ENCODE results near the gene CEP192.
"Not testable (repeated sequence)": the region's sequence is repeated elsewhere in the genome, so short reads cannot be mapped to it uniquely, and the experiment has no call there.

CEP192 gene, protein sequence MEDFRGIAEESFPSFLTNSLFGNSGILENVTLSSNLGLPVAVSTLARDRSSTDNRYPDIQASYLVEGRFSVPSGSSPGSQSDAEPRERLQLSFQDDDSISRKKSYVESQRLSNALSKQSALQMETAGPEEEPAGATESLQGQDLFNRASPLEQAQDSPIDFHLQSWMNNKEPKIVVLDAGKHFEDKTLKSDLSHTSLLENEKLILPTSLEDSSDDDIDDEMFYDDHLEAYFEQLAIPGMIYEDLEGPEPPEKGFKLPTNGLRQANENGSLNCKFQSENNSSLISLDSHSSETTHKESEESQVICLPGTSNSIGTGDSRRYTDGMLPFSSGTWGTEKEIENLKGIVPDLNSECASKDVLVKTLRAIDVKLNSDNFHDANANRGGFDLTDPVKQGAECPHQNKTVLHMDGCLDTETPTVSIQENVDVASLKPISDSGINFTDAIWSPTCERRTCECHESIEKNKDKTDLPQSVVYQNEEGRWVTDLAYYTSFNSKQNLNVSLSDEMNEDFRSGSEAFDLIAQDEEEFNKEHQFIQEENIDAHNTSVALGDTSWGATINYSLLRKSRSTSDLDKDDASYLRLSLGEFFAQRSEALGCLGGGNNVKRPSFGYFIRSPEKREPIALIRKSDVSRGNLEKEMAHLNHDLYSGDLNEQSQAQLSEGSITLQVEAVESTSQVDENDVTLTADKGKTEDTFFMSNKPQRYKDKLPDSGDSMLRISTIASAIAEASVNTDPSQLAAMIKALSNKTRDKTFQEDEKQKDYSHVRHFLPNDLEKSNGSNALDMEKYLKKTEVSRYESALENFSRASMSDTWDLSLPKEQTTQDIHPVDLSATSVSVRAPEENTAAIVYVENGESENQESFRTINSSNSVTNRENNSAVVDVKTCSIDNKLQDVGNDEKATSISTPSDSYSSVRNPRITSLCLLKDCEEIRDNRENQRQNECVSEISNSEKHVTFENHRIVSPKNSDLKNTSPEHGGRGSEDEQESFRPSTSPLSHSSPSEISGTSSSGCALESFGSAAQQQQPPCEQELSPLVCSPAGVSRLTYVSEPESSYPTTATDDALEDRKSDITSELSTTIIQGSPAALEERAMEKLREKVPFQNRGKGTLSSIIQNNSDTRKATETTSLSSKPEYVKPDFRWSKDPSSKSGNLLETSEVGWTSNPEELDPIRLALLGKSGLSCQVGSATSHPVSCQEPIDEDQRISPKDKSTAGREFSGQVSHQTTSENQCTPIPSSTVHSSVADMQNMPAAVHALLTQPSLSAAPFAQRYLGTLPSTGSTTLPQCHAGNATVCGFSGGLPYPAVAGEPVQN (N-terminal part only)

GRCh38 chr18:12990967-12991820 lies at the start of gene CEP192:
Gene CEP192 (plus strand): TSS chr18:12991362. CDS start chr18:12999425, 8,063 bp downstream.
- DNase-seq = peak; percentile 71

DNA sequence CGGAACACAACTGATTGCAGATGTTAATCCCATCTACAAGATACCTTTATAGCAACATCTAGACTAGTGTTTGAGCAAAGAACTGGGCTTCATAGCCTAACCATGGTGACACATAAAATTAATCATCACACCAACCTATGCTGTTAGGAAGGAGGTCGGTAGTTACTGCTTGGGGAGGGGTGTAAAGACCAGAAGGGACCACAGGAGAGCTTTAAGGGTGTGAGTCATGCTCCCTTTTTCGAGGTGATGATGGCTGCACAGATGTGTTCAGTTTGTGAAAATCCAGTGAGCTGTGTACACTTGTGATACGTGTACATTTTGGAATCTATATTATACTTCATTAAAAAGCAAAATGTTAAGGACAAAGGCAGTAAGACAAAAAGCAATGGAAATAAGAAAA lies 47.9 kb upstream of the CEP192 start:
- DNase-seq = no peak

DNA sequence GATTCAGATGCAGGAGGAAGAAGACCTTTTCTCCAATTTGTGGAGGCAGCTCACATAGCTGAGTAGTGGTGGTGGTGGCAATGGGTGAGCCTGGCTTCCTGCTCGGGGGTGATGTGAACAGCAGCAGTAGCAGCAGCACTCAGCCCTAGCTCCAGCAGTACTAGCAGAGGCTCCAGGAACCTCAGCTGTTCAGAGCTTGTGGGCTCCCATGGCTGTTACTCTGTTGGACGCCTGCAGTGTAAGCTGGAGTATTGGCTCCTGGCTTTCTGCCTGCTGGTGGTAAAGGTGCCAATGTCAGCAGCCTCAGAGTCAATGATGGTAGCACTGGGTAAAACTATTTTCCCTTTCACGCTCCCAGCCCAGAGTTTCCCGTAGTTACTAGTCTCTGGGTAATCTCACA lies 46.5 kb upstream of the CEP192 start:
- DNase-seq = no peak

GRCh38 chr18:12946549-12947284 lies 44.4 kb upstream of the CEP192 start:
- no peak for DNase-seq

DNA sequence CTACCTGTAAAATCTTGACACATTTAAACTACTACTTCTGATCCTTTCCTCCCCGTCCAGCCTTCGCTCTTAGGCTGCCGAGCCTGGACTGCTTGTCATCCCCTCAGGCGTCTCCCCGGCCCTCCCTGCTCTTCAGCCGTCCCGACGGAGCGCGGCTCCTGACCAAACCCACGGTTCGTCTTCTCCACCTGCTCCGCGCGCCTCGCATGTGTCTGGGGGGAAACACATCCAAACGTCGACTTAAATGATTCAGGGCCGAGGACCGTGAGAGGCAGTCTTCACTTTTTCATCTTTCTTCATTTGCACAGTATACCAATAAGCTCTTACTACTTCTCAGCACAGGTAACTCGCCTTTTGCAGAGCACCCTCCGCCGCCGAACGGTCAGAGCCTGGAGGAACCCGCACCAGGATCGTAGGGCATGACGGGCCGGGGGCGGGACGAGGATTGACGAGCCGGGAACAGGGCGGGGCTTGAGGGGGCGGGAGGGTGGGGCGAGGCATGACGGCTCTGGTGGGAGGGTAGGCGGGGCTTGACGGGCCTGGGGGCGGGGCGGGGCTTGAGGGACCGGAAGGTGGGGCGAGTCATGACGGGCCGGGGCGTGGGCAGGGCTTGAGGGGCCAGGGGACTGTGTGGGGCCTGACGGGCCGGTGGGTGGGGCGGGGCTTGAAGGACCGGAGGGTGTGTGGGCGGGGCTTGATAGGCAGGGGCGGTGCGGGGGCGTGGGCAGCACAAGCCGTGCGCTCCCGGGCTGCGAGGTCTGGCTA lies 43.7 kb upstream of the CEP192 start, which contains the start of gene SEH1L:
TSS of gene SEH1L (plus strand) at position 727 of the 765 bp plus-strand sequence. CDS start 111 bp downstream, outside the sequence.
- peak; percentile 80 for DNase-seq

- no peak for DNase-seq
These were observed 42.9 kb upstream of the CEP192 start for GRCh38 chr18:12948050-12948804.

- DNase-seq = no peak
These were observed 32.7 kb upstream of the CEP192 start for GRCh38 chr18:12958478-12958877.

- DNase-seq = no peak
These were observed 30.8 kb upstream of the CEP192 start for GRCh38 chr18:12960395-12960794.

DNA sequence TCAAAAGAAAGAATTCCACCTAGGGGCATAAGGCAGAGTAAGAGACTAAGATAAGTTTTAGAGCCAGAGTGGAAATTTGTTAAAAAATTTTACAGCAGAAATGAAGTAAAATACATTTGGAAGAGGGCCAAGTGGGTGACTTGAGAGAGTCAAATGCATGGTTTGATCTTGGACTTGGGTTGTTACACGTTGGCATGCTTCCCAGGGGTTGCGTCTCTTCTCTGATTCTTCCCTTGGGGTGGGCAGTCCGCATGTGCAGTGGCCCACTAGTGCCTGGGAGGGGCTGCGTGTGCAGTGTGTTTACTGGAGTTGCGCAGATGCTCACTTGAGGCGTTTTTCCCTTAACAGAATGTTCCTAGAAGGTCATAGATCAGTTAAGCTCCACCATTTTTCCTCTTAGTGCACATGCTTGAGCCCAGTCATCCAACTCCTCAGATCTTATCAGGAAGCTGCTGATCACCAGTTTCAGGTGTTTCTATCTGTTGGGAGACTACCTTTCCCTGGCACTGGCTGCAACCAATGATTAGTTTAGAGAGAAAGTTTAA lies 30.2 kb upstream of the CEP192 start:
- no peak for DNase-seq

GRCh38 chr18:12963069-12963468 lies 28.1 kb upstream of the CEP192 start:
- DNase-seq = no peak

- DNase-seq = no peak
These were observed 23.0 kb upstream of the CEP192 start for GRCh38 chr18:12968115-12968514.

- DNase-seq = no peak
These were observed 22.5 kb upstream of the CEP192 start for GRCh38 chr18:12968619-12969018.

GRCh38 chr18:12973562-12974213 lies 17.5 kb upstream of the CEP192 start:
- DNase-seq = no peak

DNA sequence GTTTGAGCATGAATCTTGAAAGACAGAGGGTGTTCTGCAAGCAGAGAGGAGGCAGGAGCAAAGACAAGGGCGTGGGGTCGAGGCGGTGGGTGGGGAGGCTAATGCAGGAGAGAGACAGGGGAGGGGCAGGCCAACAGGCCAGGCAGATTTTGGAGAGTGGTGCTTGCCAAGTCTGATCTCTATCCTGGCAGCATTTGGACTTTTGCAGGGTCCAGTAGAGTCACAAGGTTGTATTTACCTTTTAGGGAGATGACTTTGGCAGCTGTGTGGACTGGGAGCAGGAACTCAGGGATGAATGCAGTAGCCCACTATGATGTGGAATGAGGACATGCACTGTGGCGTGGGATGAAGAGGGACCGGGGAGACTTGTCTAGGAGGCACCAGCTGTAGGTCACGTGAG lies 15.7 kb upstream of the CEP192 start:
- DNase-seq = no peak

DNA sequence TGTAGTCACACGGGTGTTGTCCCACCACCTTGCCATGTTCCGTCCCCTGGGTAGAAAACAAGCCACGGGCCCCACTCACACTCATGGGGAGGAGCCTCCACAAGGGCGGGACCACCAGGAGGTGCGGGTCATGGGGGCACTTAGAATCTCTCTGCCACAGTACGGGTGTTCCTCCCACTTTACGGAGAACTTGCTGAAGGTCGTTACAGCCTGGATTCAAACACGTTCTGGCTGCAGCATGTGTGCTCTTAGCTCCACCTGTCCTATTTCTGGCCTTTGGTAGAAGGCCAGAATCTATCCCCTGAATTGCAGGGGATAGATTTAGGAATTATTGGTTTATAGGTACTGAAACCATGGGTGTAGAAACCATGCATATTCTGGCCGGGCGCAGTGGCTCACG lies 14.9 kb upstream of the CEP192 start:
- DNase-seq = no peak

DNA sequence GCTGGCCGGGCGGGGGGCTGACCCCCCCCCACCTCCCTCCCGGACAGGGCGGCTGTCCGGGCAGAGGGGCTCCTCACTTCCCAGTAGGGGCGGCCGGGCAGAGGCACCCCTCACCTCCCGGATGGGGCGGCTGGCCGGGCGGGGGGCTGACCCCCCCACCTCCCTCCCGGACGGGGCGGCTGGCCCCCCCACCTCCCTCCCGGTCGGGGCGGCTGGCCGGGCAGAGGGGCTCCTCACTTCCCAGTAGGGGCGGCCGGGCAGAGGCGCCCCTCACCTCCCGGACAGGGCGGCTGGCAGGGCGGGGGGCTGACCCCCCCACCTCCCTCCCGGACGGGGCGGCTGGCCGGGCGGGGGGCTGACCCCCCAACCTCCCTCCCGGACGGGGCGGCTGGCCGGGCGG lies 11.1 kb upstream of the CEP192 start:
- not testable (repeated sequence) for DNase-seq

DNA sequence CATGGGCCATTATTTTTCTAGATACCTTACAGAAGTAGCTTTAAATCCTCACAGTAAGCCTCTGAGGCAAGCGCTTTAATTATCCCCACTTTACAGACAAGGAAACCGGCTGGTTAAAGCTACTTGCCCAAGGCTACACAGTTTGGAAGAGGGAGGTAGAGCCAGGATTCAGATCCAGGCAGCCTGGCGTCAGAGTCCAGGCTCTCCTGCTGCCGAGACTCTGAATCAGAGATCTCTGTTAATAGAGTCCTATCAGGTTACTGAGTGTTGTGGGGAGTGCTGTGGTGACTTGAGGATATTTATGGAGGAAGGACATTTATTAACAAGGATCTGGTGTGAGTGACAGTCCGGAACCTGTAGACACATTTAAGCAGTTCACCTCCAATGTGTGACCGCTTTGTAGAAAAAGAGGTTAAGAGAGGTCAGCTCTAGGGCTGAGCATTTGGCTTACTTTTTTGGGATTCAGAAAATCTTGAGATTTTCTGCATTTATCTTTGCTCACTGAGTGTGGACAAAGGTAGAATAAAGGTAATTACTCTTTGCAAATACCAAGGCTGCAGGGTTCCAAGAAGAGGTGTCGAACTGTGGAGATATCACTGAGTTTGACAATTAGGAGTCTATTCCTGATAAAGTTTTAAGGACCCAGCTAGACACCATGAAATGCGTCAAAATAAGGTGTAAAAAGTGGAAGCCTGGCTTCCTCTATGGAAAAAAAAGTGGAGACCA lies 1.6 kb upstream of the CEP192 start:
- no peak for DNase-seq

DNA sequence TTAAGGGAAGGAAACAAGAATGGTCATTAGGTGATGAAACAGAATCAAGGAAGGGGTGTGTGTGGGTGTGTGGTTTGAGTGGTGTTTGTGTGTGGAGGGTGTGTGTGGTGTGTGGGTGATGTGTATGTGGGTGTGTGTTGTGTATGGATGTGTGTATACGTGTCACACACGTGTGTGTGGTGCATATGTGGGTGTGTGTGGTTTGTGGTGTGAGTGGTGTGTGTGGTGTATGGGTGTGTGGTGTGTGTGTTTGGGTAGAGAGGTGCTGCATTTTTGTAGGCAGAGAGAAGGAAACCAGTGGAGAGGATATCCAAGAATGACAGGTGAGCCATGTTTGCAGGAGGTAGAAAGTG lies 1.1 kb upstream of the CEP192 start:
- DNase-seq = no peak
